Transverse colon (tissue), 4 donors: ENCODE results near the gene PDAP1. TPM values are rescaled to one million over a fixed set of nuclear protein-coding genes. Genes with fewer than 3 reads are reported as not detected.
"Not testable (repeated sequence)": the region's sequence is repeated elsewhere in the genome, so short reads cannot be mapped to it uniquely, and the experiment has no call there.

ENCODE experiments used
- DNase-seq: peaks from one replicate; pipeline ENCODE4 v3.0.0-alpha.2; 2019
- H3K27ac ChIP-seq, 4 donors: fragments of 200-600 bp; sonication (generic); 2 replicates each; pipeline ENCODE4 v1.5.1; 2016 to 2018; ENCODE audit warnings: inconsistent platforms in 4 of 4
- H3K27me3 ChIP-seq: fragments of 200-600 bp; sonication (generic); 2 replicates; pipeline ENCODE4 v1.5.1; 2017; ENCODE audit warnings: inconsistent platforms
- H3K36me3 ChIP-seq, 4 donors: fragments of 200-600 bp; sonication (generic); 2 replicates each; pipeline ENCODE4 v1.5.1; 2017 to 2019; ENCODE audit warnings: inconsistent platforms in 4 of 4
- H3K4me1 ChIP-seq, 4 donors: fragments of 200-600 bp; sonication (generic); 2 replicates each; pipeline ENCODE4 v1.5.1; 2017 to 2020; ENCODE audit warnings: inconsistent platforms in 4 of 4
- H3K4me3 ChIP-seq, 4 donors: fragments of 200-600 bp; sonication (generic); 1 replicate in 1 of 4; 2 replicates in 3 of 4; pipeline versions ENCODE4 v1.5.1 to v1.6.1; 2017 to 2019; ENCODE audit warnings: inconsistent platforms in 4 of 4
- H3K9me3 ChIP-seq, 2 donors: fragments of 200-600 bp; sonication (generic); 2 replicates each; pipeline ENCODE4 v1.5.1; 2017 to 2019; ENCODE audit warnings: inconsistent platforms in 2 of 2
- EP300 ChIP-seq: sonication (generic); formaldehyde crosslinking; IDR thresholded peaks from one replicate; pipeline ENCODE4 v1.6.1; 2017; ENCODE audit warnings: antibody characterized with exemption, low read depth
- POLR2A ChIP-seq: fragments of 450-650 bp; IDR thresholded peaks from one replicate; pipeline ENCODE4 v1.6.1; 2016; ENCODE audit warnings: antibody characterized with exemption, mild to moderate bottlenecking, moderate library complexity
- POLR2AphosphoS5 ChIP-seq, 3 donors: sonication (generic); formaldehyde crosslinking; IDR thresholded peaks; one replicate each; pipeline ENCODE4 v1.6.1; 2016; ENCODE audit warnings: antibody characterized with exemption in 3 of 3
- WGBS, 2 donors: methylation state at CpG; one replicate each; pipeline ENCODE4 v1.1.5; 2018; ENCODE audit warnings: low coverage in 1 of 2; 5-methylcytosine and 5-hydroxymethylcytosine counted together
- in situ Hi-C, 4 donors: fragments of 200-750 bp; cut with MboI; loops; one replicate each; pipeline versions ENCODE4 v1.15.0 to v1.15.1; 2017; ENCODE audit warnings: low sequenced_read_pairs in 3 of 4, low pct_ligation_motif_present in 1 of 4, low pct_unique_long_range_greater_than_20kb in 1 of 4
- intact Hi-C: fragments of 100-400 bp; cut with DNase I; formaldehyde crosslinking; loops from one replicate; pipeline ENCODE4 v1.15.1; 2023; ENCODE audit warnings: low total_unique reads
- total RNA-seq, 4 donors: library from RNA; depleted of rRNA; stranded (reverse); fragments of >200 nt; gene quantifications; one replicate each; pipeline ENCODE4 v1.1.0, GENCODE V29; 2016
- TF ChIP-seq, protein P1 (sequence below), 5 experiments: fragments of 200-600 bp in 3 of 5; fragments of 450-650 bp in 2 of 5; sonication (generic) in 3 of 5; IDR thresholded peaks; 1 replicate in 2 of 5; 2 replicates in 3 of 5; pipeline ENCODE4 v1.5.1; 2016 to 2017; ENCODE audit warnings: antibody characterized with exemption in 5 of 5, inconsistent platforms in 3 of 5, mild to moderate bottlenecking in 2 of 5, moderate library complexity in 1 of 5

PDAP1 gene
- total RNA-seq, 4 donors from 2014 or later, result 27.7 to 54.9 (median 49.9) TPM

DNA sequence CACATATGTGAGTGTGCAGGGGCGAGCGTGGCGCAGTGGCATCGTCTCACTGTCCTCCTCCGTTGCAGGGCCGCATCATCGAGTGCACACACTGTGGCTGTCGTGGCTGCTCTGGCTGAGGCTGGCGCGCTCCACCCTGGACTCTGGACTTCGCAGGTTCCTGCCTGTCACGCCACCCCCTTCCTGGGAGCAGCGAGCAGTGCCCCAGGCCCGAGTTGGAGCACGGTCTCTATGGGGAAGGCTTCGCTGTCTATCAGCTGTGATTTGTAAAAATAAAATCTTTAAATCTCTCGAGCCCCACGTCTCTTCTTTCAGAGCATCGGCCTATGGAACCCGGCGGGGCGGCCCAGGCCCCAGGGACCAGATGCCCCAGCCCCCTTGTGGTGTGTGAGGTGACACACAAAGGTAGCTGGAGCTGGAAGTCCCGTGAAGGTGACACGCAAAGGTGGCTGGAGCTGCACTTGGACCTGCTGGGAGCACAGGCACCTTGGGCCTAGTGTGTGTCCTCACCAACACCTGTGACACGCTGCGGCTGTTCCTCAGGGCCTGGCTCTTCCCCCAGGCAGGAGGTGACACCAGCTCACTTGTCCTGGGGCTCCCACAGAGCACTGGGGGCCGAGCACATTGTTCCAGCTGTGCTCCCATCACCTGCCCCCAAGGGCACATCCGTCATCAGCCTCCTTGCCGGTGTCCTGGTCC is 11.1 kb upstream of the PDAP1 start:
- Histone ChIP-seq H3K9me3 (no peaks in the 10 kb centered on the region), H3K27ac (no peak overlapping the region), H3K27me3 (no peaks in the 10 kb centered on the region), H3K36me3 (peaks cover 0 to 61% (median 30%) of the 10 kb centered on the region in 4 donors), H3K4me3 (no peak overlapping the region), H3K4me1 (no peaks in the 10 kb centered on the region)
- intact Hi-C loops (no loop called here), in situ Hi-C loops (loop anchor here in 1 of 4 donors (10.0 kb wide), 1 partner anchor 55 kb away; no protein-coding TSS in a partner anchor)
- no peak for TF ChIP-seq EP300
- no peak for TF ChIP-seq POLR2AphosphoS5 (IDR thresholded peaks at IDR 0.05)
- TF ChIP-seq, protein P1, sequence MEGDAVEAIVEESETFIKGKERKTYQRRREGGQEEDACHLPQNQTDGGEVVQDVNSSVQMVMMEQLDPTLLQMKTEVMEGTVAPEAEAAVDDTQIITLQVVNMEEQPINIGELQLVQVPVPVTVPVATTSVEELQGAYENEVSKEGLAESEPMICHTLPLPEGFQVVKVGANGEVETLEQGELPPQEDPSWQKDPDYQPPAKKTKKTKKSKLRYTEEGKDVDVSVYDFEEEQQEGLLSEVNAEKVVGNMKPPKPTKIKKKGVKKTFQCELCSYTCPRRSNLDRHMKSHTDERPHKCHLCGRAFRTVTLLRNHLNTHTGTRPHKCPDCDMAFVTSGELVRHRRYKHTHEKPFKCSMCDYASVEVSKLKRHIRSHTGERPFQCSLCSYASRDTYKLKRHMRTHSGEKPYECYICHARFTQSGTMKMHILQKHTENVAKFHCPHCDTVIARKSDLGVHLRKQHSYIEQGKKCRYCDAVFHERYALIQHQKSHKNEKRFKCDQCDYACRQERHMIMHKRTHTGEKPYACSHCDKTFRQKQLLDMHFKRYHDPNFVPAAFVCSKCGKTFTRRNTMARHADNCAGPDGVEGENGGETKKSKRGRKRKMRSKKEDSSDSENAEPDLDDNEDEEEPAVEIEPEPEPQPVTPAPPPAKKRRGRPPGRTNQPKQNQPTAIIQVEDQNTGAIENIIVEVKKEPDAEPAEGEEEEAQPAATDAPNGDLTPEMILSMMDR (IDR thresholded peaks at IDR 0.05), result no peak
- no peak for TF ChIP-seq POLR2A
- DNase-seq, result no peak
- 92 to 100% methylated on average over 4 to 29 of the region's 29 CpGs for WGBS, 2 donors

DNA sequence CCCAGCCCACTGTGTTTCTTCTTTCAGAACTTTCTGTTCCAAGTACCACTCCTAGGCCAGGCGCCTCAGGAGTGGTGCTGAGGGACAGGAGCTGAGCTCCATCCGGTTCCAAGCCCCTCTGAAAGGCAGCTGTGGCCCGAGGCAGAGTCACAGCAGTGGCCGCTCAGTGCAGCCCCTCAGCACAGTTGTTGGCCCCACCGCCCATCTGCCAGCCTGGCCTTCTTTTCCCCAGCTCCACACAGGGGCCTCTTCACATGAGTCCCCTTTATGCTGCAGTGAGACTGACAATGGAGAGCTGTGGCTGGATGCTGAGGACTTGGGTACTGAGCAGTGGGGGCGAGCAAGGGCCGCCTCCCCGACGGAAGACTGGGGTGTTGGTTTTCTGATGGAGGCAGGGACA is 9.9 kb upstream of the PDAP1 start:
- intact Hi-C loops, result no loop called here
- Histone ChIP-seq H3K36me3 (peaks cover 0 to 66% (median 32%) of the 10 kb centered on the region in 4 donors), H3K27me3 (no peaks in the 10 kb centered on the region), H3K9me3 (no peaks in the 10 kb centered on the region), H3K4me1 (no peaks in the 10 kb centered on the region), H3K27ac (no peak overlapping the region), H3K4me3 (no peak overlapping the region)
- WGBS, 2 donors, result 92% methylated on average over 9 of the region's 9 CpGs; no CpG with 5 or more reads in 1 of the 2 donors
- no peak for DNase-seq
- no peak for TF ChIP-seq POLR2AphosphoS5 (IDR thresholded peaks at IDR 0.05)
- TF ChIP-seq, protein P1 (IDR thresholded peaks at IDR 0.05), result no peak
- TF ChIP-seq POLR2A, result no peak
- in situ Hi-C loops, result loop anchor here in 1 of 4 donors (10.0 kb wide), 1 partner anchor 53 kb away; no protein-coding TSS in a partner anchor

DNA sequence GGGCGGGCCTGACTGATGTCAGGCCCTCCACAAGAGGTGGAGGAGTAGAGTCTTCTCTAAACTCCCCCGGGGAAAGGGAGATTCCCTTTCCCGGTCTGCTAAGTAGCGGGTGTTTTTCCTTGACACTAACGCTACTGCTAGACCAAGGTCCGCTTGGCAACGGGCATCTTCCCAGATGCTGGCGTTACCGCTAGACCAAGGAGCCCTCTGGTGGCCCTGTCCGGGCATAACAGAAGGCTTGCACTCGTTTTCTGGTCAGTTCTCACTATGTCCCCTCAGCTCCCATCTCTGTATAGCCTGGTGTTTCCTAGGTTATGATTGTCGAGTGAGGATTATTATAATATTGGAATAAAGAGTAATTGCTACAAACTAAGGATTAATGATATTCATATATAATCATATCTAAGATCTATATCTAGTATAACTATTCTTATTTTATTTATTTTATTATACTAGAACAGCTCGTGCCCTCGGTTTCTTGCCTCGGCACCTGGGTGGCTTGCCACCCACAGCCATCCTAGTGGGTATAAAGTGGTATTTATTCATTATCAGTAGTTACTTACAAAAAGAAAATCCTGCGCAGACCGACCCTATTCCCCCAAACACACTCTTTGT is 7.2 kb upstream of the PDAP1 start:
- Histone ChIP-seq H3K27ac (peak overlapping the region in 1 of 4 donors; percentile 13), H3K36me3 (peaks cover 0 to 88% (median 43%) of the 10 kb centered on the region in 4 donors)
- intact Hi-C loops, H3K4me3 ChIP-seq, H3K9me3 ChIP-seq, H3K27me3 ChIP-seq, H3K4me1 ChIP-seq: not testable (repeated sequence)
- in situ Hi-C loops, result loop anchor here in 1 of 4 donors (10.0 kb wide), 1 partner anchor 51 kb away; no protein-coding TSS in a partner anchor
- WGBS, 2 donors, result 56 to 62% methylated on average over 10 to 17 of the region's 17 CpGs
- TF ChIP-seq, protein P1 (IDR thresholded peaks at IDR 0.05), result peak; percentile 58 to 74 (median 70)
- TF ChIP-seq POLR2AphosphoS5 (IDR thresholded peaks at IDR 0.05), result peak in 1 of 3 donors; percentile 24
- peak; percentile 78 for DNase-seq

DNA sequence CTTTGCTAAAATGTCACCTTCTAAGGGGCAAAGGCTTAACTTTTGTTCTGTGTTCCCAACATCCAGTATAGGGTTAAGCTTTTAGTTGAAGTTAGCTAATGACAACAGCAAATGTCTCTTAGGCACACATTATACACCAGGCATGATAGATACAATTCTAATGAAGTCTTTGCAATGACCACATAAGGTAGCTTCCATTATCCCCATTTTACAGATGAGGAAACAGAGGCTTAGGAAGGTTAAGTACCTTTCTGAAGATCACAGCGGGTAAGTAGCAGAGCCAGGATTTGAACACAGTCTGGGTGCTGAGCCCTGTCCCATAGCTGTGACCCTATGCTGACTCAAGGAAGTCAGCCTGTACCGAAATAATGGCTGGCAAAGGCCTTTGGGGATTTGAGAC is 2.2 kb upstream of the PDAP1 start:
- no peaks in the 10 kb centered on the region for H3K9me3 ChIP-seq
- in situ Hi-C loops (loop anchor here in 1 of 4 donors (10.0 kb wide), 1 partner anchor 46 kb away; no protein-coding TSS in a partner anchor), intact Hi-C loops (no loop called here)
- 83 to 94% methylated on average over 1 to 2 of the region's 2 CpGs for WGBS, 2 donors
- H3K4me1 ChIP-seq, result peaks cover 16 to 39% (median 27%) of the 10 kb centered on the region in 4 donors
- no peak overlapping the region for H3K27ac ChIP-seq
- TF ChIP-seq, protein P1 (IDR thresholded peaks at IDR 0.05), result no peak
- TF ChIP-seq POLR2A (no peak), POLR2AphosphoS5 (IDR thresholded peaks at IDR 0.05) (no peak), EP300 (no peak)
- DNase-seq, result no peak
- H3K27me3 ChIP-seq, result no peaks in the 10 kb centered on the region
- no peak overlapping the region for H3K4me3 ChIP-seq
- peaks cover 0 to 43% (median 22%) of the 10 kb centered on the region in 4 donors for H3K36me3 ChIP-seq
